ENCODE measurements around the gene MMEL1.

GRCh38 chr1:2566101-2567045 is 66.4 kb downstream of the MMEL1 start:
- TF ChIP-seq CTCF (IDR thresholded peaks at IDR 0.05) (no peak), ZFX (IDR thresholded peaks at IDR 0.05; ENCODE audit: borderline replicate concordance) (no peak)
